K562 (cell line): Measurements from ENCODE around the gene GTF3C4. TPM values are rescaled to one million over a fixed set of nuclear protein-coding genes. Genes with fewer than 3 reads are reported as not detected.
A peak's percentile ranks its signal among the peaks of the same experiment; 100 is the strongest.

Source experiments
- ATAC-seq: fragments of 200-7000 bp; cut with Tn5 transposase; 3 replicates; pipeline ENCODE4 v1.9.1; 2020; ENCODE audit warnings: moderate library complexity
- BruUV-seq: library from RNA; stranded (reverse); fragments of 400-500 nt; replicated peaks from 2 replicates; lab custom pipeline; 2021; lab: Mats Ljungman, UMichigan
- CTCF ChIA-PET: fragments of 300-600 bp; formaldehyde crosslinking; extraction: SDS; loops from one replicate; lab custom pipeline; 2021; ENCODE audit warnings: low intra/inter-chr PET ratio; lab: Yijun Ruan, JAX
- POLR2A ChIA-PET: fragments of 300-600, 350-650 bp; sonication (Branson Sonifier 250); formaldehyde crosslinking; extraction: SDS; loops from one replicate; lab custom pipeline; 2021; ENCODE audit warnings: antibody characterized with exemption, inconsistent platforms; lab: Yijun Ruan, JAX
- DNase-seq, 4 experiments: peaks; one replicate each; pipeline versions ENCODE4 v3.0.0 to v3.0.0-alpha.2; 2011 to 2018; ENCODE audit warnings: low spot score in 3 of 4, mixed read lengths in 3 of 4; ENCODE audit errors: extremely low read depth in 1 of 4
- FAIRE-seq: peaks from 2 replicates; lab custom pipeline; 2011; peaks lifted over from hg19 to GRCh38; lab: Jason Lieb, UNC
- H2AFZ ChIP-seq: 2 replicates; pipeline ENCODE4 v1.6.0; 2011; ENCODE audit warnings: low read depth, low read length, control low read depth, inconsistent platforms
- H3K27ac ChIP-seq: fragments of 200-600 bp; 3 replicates; pipeline ENCODE4 v1.8.0; 2011; ENCODE audit warnings: low read depth, mild to moderate bottlenecking, control low read depth, inconsistent platforms, low read length, moderate library complexity, mixed read lengths; ENCODE audit errors: extremely low read depth
- H3K27me3 ChIP-seq, 2 experiments: fragments of 300-600 bp in 1 of 2; 2 replicates in 1 of 2; 3 replicates in 1 of 2; pipeline versions ENCODE4 v1.6.0 to v1.8.0; 2011; ENCODE audit warnings: inconsistent platforms in 2 of 2, low read length in 2 of 2, mild to moderate bottlenecking in 1 of 2, mixed read lengths in 1 of 2, moderate library complexity in 1 of 2; ENCODE audit not compliant: control insufficient read depth in 2 of 2, insufficient read depth in 2 of 2
- H3K36me3 ChIP-seq: fragments of 300-600 bp; 3 replicates; pipeline ENCODE4 v1.8.0; 2011; ENCODE audit warnings: mild to moderate bottlenecking, low read length, inconsistent platforms; ENCODE audit not compliant: control insufficient read depth, insufficient read depth
- H3K4me1 ChIP-seq, 2 experiments: fragments of 200-600 bp in 1 of 2; replicated peaks in 1 of 2; 2 replicates in 1 of 2; 3 replicates in 1 of 2; pipeline versions ENCODE4 v1.5.1 to v1.8.0; 2011; ENCODE audit warnings: inconsistent platforms in 2 of 2, low read length in 2 of 2, mild to moderate bottlenecking in 1 of 2, mixed read lengths in 1 of 2, moderate library complexity in 1 of 2; ENCODE audit not compliant: control insufficient read depth in 2 of 2, insufficient read depth in 2 of 2
- H3K4me2 ChIP-seq: 2 replicates; pipeline ENCODE4 v1.6.1; 2011; ENCODE audit warnings: low read length, control low read depth, inconsistent platforms, mixed read lengths; ENCODE audit not compliant: insufficient read depth
- H3K4me3 ChIP-seq: fragments of 200-600 bp; sonication (generic), shearing (Covaris generic); 2 replicates; pipeline ENCODE4 v1.5.1; 2016; ENCODE audit warnings: control low read depth, inconsistent platforms
- H3K79me2 ChIP-seq: fragments of 200-600 bp; 3 replicates; pipeline ENCODE4 v1.8.0; 2011; ENCODE audit warnings: low read length, inconsistent platforms; ENCODE audit not compliant: control insufficient read depth, insufficient read depth
- H3K9ac ChIP-seq, 2 experiments: 2 replicates each; pipeline versions ENCODE4 v1.6.0 to v1.6.1; 2011; ENCODE audit warnings: low read depth in 2 of 2, low read length in 2 of 2, control low read depth in 1 of 2, inconsistent platforms in 1 of 2, mild to moderate bottlenecking in 1 of 2, mixed read lengths in 1 of 2; ENCODE audit not compliant: insufficient read depth in 1 of 2
- H3K9me1 ChIP-seq: one replicate; pipeline ENCODE4 v1.6.0; 2011; ENCODE audit warnings: inconsistent platforms, mild to moderate bottlenecking, low read length, moderate library complexity; ENCODE audit not compliant: control insufficient read depth, insufficient read depth
- H3K9me3 ChIP-seq: replicated peaks from 2 replicates; pipeline ENCODE4 v1.5.1; 2011; ENCODE audit warnings: low read depth, low read length, inconsistent platforms; ENCODE audit not compliant: control insufficient read depth, insufficient read depth
- H4K20me1 ChIP-seq: replicated peaks from 2 replicates; pipeline ENCODE4 v1.6.1; 2011; ENCODE audit warnings: low read length, inconsistent platforms, mixed read lengths; ENCODE audit not compliant: control insufficient read depth, insufficient read depth
- C11orf30 ChIP-seq: fragments of 450-650 bp; IDR thresholded peaks from 2 replicates; pipeline ENCODE4 v1.6.1; 2016; ENCODE audit warnings: low read depth, mild to moderate bottlenecking
- ELF1 ChIP-seq: fragments of 200-800 bp; sonication (Bioruptor generic); IDR thresholded peaks from 2 replicates; pipeline ENCODE4 v1.6.1; 2016; ENCODE audit warnings: missing genetic modification characterization, missing compliant biosample characterization
- HINFP ChIP-seq: fragments of 450-650 bp; conservative IDR thresholded peaks from 2 replicates; pipeline ENCODE4 v1.6.1; 2016; ENCODE audit warnings: missing genetic modification characterization, low read depth, mild to moderate bottlenecking, control low read depth, missing compliant biosample characterization
- MAFF ChIP-seq: IDR thresholded peaks from 2 replicates; pipeline ENCODE4 v1.6.1; 2012; ENCODE audit warnings: low read length, improper control_type of control experiment
- MAFG ChIP-seq: fragments of 450-650 bp; conservative IDR thresholded peaks from 2 replicates; pipeline ENCODE4 v1.6.1; 2016; ENCODE audit warnings: missing genetic modification characterization, missing compliant biosample characterization
- MAFK ChIP-seq: IDR thresholded peaks from 2 replicates; pipeline ENCODE4 v1.6.1; 2011; ENCODE audit warnings: low read length, improper control_type of control experiment
- ZNF316 ChIP-seq: fragments of 450-650 bp; IDR thresholded peaks from 2 replicates; pipeline ENCODE4 v1.6.1; 2016
- WGBS: fragments of 100-300 bp; shearing (Covaris generic); methylation state at CpG from one replicate; pipeline ENCODE4 v1.1.6; 2016; ENCODE audit warnings: low coverage, mixed read lengths; ENCODE audit not compliant: insufficient coverage; ENCODE audit errors: missing lambda C conversion rate; 5-methylcytosine and 5-hydroxymethylcytosine counted together
- in situ Hi-C: fragments of 300-500 bp; cut with MboI; formaldehyde crosslinking; loops from 4 replicates; pipeline ENCODE4 v1.15.0; 2018; ENCODE audit warnings: inconsistent platforms, mixed read lengths
- intact Hi-C: fragments of 100-400 bp; cut with micrococcal nuclease; formaldehyde crosslinking; loops from 2 replicates; pipeline ENCODE4 v1.14.2; 2022
- polyA plus RNA-seq, 8 experiments: library from polyadenylated mRNA; depleted of rRNA in 4 of 8; stranded (reverse) in 5 of 8; unstranded in 3 of 8; fragments of >200 nt; fragmentation: Nextera tagmentation in 2 of 8; fragmentation: Illumina TruSeq in 1 of 8; extraction: Ambion mirVana in 2 of 8; extraction: Trizol in 1 of 8; gene quantifications; 2 replicates each; pipeline versions ENCODE4 v1.2.1 to v1.2.3, GENCODE V29; 2011 to 2014; ENCODE audit warnings: inconsistent platforms in 1 of 8, missing spikeins in 1 of 8
- total RNA-seq, 7 experiments: library from RNA; depleted of rRNA in 6 of 7; stranded (reverse); fragments of >200 nt in 6 of 7; fragmentation: Illumina TruSeq in 2 of 7; extraction: Trizol in 2 of 7; gene quantifications; 2 replicates each; pipeline versions ENCODE4 v1.2.1 to v1.2.3, GENCODE V29; 2011 to 2021; ENCODE audit warnings: low replicate concordance in 1 of 7

GTF3C4 gene
- total and polyA plus RNA-seq, 9 of the 15 experiments (the other 6 are each of a cell fraction or from before 2014, with no cell fraction given): 3.9 to 20.0 (median 12.2) TPM

DNA sequence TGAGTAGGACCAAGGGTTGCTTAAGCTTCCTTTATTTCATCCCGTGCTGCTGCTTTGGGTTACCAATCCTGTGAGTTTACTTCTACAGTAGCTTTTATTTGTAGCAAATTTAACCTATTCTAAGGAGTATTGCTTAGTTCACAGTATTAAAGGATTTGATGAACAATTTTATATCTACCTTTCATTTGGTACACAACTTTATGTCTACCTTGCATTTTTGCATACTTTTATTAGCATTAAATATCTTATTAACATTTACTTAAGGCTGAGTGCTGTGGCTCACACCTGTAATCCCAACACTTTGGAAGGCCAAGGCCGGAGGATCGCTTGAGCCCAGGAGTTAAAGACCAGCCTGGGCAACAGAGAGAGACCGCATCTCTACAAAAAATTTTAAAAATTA lies 4.2 kb downstream of the GTF3C4 start:
- intact Hi-C loops: no loop called here
- H3K79me2 ChIP-seq: peaks cover 98% of the 10 kb centered on the region
- H3K9ac ChIP-seq: no peak overlapping the region
- ATAC-seq: no peak
- 90% methylated on average over 4 of the region's 4 CpGs for WGBS
- no peak overlapping the region for H3K4me3 ChIP-seq
- CTCF ChIA-PET: no interaction called here
- H3K9me3 ChIP-seq: peaks cover 12% of the 10 kb centered on the region
- no peaks in the 10 kb centered on the region; the same call in 1 of the 2 replicates for H4K20me1 ChIP-seq
- POLR2A ChIA-PET: no interaction called here
- DNase-seq: no peak
- H2AFZ ChIP-seq: no peak overlapping the region
- H3K27me3 ChIP-seq: no peaks in the 10 kb centered on the region
- peaks cover 62% of the 10 kb centered on the region for H3K36me3 ChIP-seq
- BruUV-seq: no TSS peak
- no peaks in the 10 kb centered on the region for H3K9me1 ChIP-seq
- H3K4me1 ChIP-seq: peaks cover 0 to 16% of the 10 kb centered on the region in 2 experiments; a peak in 4 of 5 replicates
- TF ChIP-seq HINFP (tag) (no peak), MAFK (peak; percentile 30; the same call in 1 of the 2 replicates), ELF1 (tag) (no peak), C11orf30 (peak; percentile 65), ZNF316 (peak; percentile 83), MAFG (tag) (peak; percentile 46; the same call in 1 of the 2 replicates), MAFF (peak; percentile 33; the same call in 1 of the 2 replicates)
- TF ChIP-seq, all 486 proteins: peak for 5
- Histone ChIP-seq H3K4me2 (no peak overlapping the region), H3K27ac (no peak overlapping the region)
- in situ Hi-C loops: no loop called here
- no peak for FAIRE-seq
